Measurements from ENCODE around the gene CPNE5. TPM values are rescaled to one million over a fixed set of nuclear protein-coding genes. Genes with fewer than 3 reads are reported as not detected.

Gene CPNE5
- total RNA-seq, 1 donor from 2014 or later: 2.9 TPM

- Mint-ChIP-seq H3K27me3 (ENCODE audit: unreplicated experiment) (peaks cover 3% of the 10 kb centered on the region), H3K36me3 (ENCODE audit: unreplicated experiment) (no peaks in the 10 kb centered on the region), H3K27ac (ENCODE audit: unreplicated experiment) (no peak overlapping the region), H3K4me1 (ENCODE audit: low read depth, unreplicated experiment) (peaks cover 4% of the 10 kb centered on the region), H3K4me3 (ENCODE audit: unreplicated experiment) (no peak overlapping the region), H3K9me3 (ENCODE audit: unreplicated experiment) (peaks cover 4% of the 10 kb centered on the region)
- DNase-seq: no peak
- TF ChIP-seq, protein P1, sequence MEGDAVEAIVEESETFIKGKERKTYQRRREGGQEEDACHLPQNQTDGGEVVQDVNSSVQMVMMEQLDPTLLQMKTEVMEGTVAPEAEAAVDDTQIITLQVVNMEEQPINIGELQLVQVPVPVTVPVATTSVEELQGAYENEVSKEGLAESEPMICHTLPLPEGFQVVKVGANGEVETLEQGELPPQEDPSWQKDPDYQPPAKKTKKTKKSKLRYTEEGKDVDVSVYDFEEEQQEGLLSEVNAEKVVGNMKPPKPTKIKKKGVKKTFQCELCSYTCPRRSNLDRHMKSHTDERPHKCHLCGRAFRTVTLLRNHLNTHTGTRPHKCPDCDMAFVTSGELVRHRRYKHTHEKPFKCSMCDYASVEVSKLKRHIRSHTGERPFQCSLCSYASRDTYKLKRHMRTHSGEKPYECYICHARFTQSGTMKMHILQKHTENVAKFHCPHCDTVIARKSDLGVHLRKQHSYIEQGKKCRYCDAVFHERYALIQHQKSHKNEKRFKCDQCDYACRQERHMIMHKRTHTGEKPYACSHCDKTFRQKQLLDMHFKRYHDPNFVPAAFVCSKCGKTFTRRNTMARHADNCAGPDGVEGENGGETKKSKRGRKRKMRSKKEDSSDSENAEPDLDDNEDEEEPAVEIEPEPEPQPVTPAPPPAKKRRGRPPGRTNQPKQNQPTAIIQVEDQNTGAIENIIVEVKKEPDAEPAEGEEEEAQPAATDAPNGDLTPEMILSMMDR (IDR thresholded peaks at IDR 0.05; ENCODE audit: partially characterized antibody, unreplicated experiment): no peak
These were observed 19.2 kb upstream of the CPNE5 start for GRCh38 chr6:36858407-36858981.

DNA sequence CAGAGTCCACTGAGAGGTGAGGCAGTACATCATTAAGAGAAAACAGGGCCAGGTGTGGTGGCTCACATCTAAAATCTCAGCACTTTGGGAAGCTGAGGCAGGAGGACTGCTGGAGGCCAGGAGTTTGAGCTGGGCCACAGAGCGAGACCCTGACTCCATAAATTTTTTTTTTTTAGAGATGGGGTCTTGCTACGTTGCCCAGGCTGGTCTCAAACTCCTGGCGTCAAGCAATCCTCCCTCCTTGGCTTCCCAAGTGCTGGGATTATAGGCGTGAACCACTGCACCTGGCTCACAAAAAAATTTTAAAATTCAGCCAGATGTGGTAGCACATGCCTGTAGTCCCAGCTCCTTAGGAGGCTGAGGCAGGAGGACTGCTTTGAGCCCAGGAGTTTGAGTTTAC is 18.1 kb upstream of the CPNE5 start:
- H3K27me3 Mint-ChIP-seq (ENCODE audit: unreplicated experiment): no peaks in the 10 kb centered on the region
- no peak overlapping the region for H3K4me3 Mint-ChIP-seq (ENCODE audit: unreplicated experiment)

GRCh38 chr6:36856277-36856676 is 17.0 kb upstream of the CPNE5 start:
- DNase-seq: no peak
- no peak overlapping the region for H3K4me3 Mint-ChIP-seq (ENCODE audit: unreplicated experiment)
- TF ChIP-seq, protein P1 (IDR thresholded peaks at IDR 0.05; ENCODE audit: partially characterized antibody, unreplicated experiment): no peak
- no peaks in the 10 kb centered on the region for H3K27me3 Mint-ChIP-seq (ENCODE audit: unreplicated experiment)
- H3K27ac Mint-ChIP-seq (ENCODE audit: unreplicated experiment): no peak overlapping the region
- no peaks in the 10 kb centered on the region for H3K36me3 Mint-ChIP-seq (ENCODE audit: unreplicated experiment)
- peaks cover 2% of the 10 kb centered on the region for H3K4me1 Mint-ChIP-seq (ENCODE audit: low read depth, unreplicated experiment)
- H3K9me3 Mint-ChIP-seq (ENCODE audit: unreplicated experiment): no peaks in the 10 kb centered on the region

More for the DNA sequence above, 18.1 kb upstream of the CPNE5 start:
- no peak overlapping the region for H3K27ac Mint-ChIP-seq (ENCODE audit: unreplicated experiment)
- TF ChIP-seq, protein P1 (IDR thresholded peaks at IDR 0.05; ENCODE audit: partially characterized antibody, unreplicated experiment): no peak
- H3K36me3 Mint-ChIP-seq (ENCODE audit: unreplicated experiment): no peaks in the 10 kb centered on the region
- DNase-seq: no peak
- H3K4me1 Mint-ChIP-seq (ENCODE audit: low read depth, unreplicated experiment): peaks cover 2% of the 10 kb centered on the region
- no peaks in the 10 kb centered on the region for H3K9me3 Mint-ChIP-seq (ENCODE audit: unreplicated experiment)

GRCh38 chr6:36855750-36856149 is 16.5 kb upstream of the CPNE5 start:
- DNase-seq: no peak
- H3K36me3 Mint-ChIP-seq (ENCODE audit: unreplicated experiment): no peaks in the 10 kb centered on the region
- H3K4me1 Mint-ChIP-seq (ENCODE audit: low read depth, unreplicated experiment): peaks cover 5% of the 10 kb centered on the region
- no peak overlapping the region for H3K4me3 Mint-ChIP-seq (ENCODE audit: unreplicated experiment)
- H3K27ac Mint-ChIP-seq (ENCODE audit: unreplicated experiment): no peak overlapping the region
- TF ChIP-seq, protein P1 (IDR thresholded peaks at IDR 0.05; ENCODE audit: partially characterized antibody, unreplicated experiment): no peak
- no peaks in the 10 kb centered on the region for H3K27me3 Mint-ChIP-seq (ENCODE audit: unreplicated experiment)
- no peaks in the 10 kb centered on the region for H3K9me3 Mint-ChIP-seq (ENCODE audit: unreplicated experiment)

- DNase-seq: no peak
- Mint-ChIP-seq H3K4me1 (ENCODE audit: low read depth, unreplicated experiment) (peaks cover 29% of the 10 kb centered on the region), H3K9me3 (ENCODE audit: unreplicated experiment) (no peaks in the 10 kb centered on the region), H3K27me3 (ENCODE audit: unreplicated experiment) (no peaks in the 10 kb centered on the region), H3K27ac (ENCODE audit: unreplicated experiment) (no peak overlapping the region), H3K36me3 (ENCODE audit: unreplicated experiment) (no peaks in the 10 kb centered on the region), H3K4me3 (ENCODE audit: unreplicated experiment) (no peak overlapping the region)
- TF ChIP-seq, protein P1 (IDR thresholded peaks at IDR 0.05; ENCODE audit: partially characterized antibody, unreplicated experiment): no peak
These were observed 14.1 kb upstream of the CPNE5 start for GRCh38 chr6:36853325-36853724.

Data from glutamatergic neuron (in vitro differentiated cells).